Fibroblast of lung (primary cell): Measurements from ENCODE around the gene LMBRD1.

ENCODE experiments used
- EZH2 ChIP-seq: IDR thresholded peaks from 2 replicates; pipeline ENCODE4 v1.5.1; 2012; ENCODE audit warnings: low read length, control low read depth, mild to moderate bottlenecking; ENCODE audit errors: missing control alignments
- TF ChIP-seq, protein P1 (sequence below), 2 donors: IDR thresholded peaks in 1 of 2; conservative IDR thresholded peaks in 1 of 2; 1 replicate in 1 of 2; 2 replicates in 1 of 2; pipeline ENCODE4 v1.5.1; 2011 to 2012; ENCODE audit warnings: low read length in 2 of 2, control low read depth in 1 of 2, inconsistent platforms in 1 of 2, low read depth in 1 of 2, mild to moderate bottlenecking in 1 of 2

DNA sequence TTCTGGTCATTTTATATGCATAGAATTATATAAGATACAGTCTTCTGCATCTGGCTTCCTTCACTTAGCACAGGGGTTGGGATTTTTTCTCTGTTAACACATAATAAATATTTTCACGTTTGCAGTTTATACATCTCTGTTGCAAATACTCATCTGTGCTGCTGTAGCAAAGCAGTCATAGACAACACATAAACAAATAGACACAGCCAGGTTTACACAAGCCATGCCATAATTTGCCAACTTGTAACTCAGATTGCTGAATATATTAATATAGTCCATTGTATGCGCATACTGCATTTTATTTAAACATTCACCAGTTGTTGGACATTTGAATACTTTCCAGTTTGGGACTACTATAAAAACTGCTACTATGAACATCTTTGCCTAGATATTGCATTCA, 35.0 kb downstream of the LMBRD1 start:
- TF ChIP-seq, protein P1, sequence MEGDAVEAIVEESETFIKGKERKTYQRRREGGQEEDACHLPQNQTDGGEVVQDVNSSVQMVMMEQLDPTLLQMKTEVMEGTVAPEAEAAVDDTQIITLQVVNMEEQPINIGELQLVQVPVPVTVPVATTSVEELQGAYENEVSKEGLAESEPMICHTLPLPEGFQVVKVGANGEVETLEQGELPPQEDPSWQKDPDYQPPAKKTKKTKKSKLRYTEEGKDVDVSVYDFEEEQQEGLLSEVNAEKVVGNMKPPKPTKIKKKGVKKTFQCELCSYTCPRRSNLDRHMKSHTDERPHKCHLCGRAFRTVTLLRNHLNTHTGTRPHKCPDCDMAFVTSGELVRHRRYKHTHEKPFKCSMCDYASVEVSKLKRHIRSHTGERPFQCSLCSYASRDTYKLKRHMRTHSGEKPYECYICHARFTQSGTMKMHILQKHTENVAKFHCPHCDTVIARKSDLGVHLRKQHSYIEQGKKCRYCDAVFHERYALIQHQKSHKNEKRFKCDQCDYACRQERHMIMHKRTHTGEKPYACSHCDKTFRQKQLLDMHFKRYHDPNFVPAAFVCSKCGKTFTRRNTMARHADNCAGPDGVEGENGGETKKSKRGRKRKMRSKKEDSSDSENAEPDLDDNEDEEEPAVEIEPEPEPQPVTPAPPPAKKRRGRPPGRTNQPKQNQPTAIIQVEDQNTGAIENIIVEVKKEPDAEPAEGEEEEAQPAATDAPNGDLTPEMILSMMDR (conservative IDR thresholded peaks at IDR 0.05 in 1 of 2, IDR thresholded peaks at IDR 0.05 in 1 of 2; ENCODE audit: low read depth in 1 of 2, low read length in 2 of 2): no peak
- TF ChIP-seq EZH2: no peak
